Peyer's patch (tissue), 4 donors: ENCODE results near the gene C2orf81. TPM values are rescaled to one million over a fixed set of nuclear protein-coding genes. Genes with fewer than 3 reads are reported as not detected.
A peak's percentile ranks its signal among the peaks of the same experiment; 100 is the strongest.

ENCODE experiments used
- DNase-seq, 3 donors: peaks; one replicate each; pipeline ENCODE4 v3.0.0-alpha.2; 2017 to 2019
- H3K27ac ChIP-seq, 4 donors: fragments of 200-600 bp; sonication (generic); one replicate each; pipeline ENCODE4 v1.5.1; 2016 to 2019
- H3K27me3 ChIP-seq, 2 donors: fragments of 200-600 bp; sonication (generic); one replicate each; pipeline ENCODE4 v1.5.1; 2019
- H3K36me3 ChIP-seq, 3 donors: fragments of 200-600 bp; sonication (generic); one replicate each; pipeline ENCODE4 v1.5.1; 2016 to 2019
- H3K4me1 ChIP-seq, 4 donors: fragments of 200-600 bp; sonication (generic); one replicate each; pipeline ENCODE4 v1.5.1; 2016 to 2019
- H3K4me3 ChIP-seq, 4 donors: fragments of 200-600 bp; sonication (generic); 1 replicate in 3 of 4; 2 replicates in 1 of 4; pipeline ENCODE4 v1.5.1; 2016 to 2019; ENCODE audit warnings: mild to moderate bottlenecking in 1 of 4
- H3K9me3 ChIP-seq, 4 donors: fragments of 200-600 bp; sonication (generic); one replicate each; pipeline ENCODE4 v1.5.1; 2016 to 2019; ENCODE audit warnings: mild to moderate bottlenecking in 1 of 4
- POLR2A ChIP-seq, 2 donors: fragments of 450-650 bp; IDR thresholded peaks; one replicate each; pipeline ENCODE4 v1.5.1; 2017; ENCODE audit warnings: antibody characterized with exemption in 2 of 2, mild to moderate bottlenecking in 2 of 2, moderate library complexity in 2 of 2
- total RNA-seq, 4 donors: library from RNA; depleted of rRNA; stranded (reverse); fragments of >200 nt; gene quantifications; one replicate each; pipeline ENCODE4 v1.1.0, GENCODE V29; 2016
- TF ChIP-seq, protein P1 (sequence below), 6 experiments: fragments of 450-650 bp in 4 of 6; fragments of 200-600 bp in 2 of 6; sonication (generic) in 1 of 6; IDR thresholded peaks; one replicate each; pipeline ENCODE4 v1.5.1; 2017 to 2019; ENCODE audit warnings: antibody characterized with exemption in 6 of 6, mild to moderate bottlenecking in 3 of 6, moderate library complexity in 1 of 6

C2orf81 gene
- total RNA-seq, 4 donors from 2014 or later = 0.94 to 3.3 (median 1.7) TPM

DNA sequence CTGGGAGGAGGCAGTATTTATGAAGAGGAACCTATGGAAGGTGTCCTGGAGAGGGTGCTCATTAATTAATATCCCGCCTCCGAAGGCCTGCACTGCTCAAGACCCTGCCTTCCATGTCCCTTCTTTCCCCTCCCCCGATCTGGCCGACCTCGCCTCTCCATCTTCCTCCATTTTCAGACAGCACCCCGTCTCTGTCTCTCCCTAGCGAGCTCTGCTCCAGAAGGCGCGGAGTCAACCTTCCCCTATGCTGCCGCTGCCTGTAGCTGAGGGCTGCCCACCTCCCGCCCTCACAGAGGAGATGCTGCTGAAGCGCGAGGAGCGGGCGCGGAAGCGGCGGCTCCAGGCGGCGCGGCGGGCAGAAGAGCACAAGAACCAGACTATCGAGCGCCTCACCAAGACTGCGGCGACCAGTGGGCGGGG, 35.7 kb upstream of the C2orf81 start:
- H3K4me3 ChIP-seq = peak overlapping the region; percentile 67 to 88 (median 76)
- no peak for DNase-seq
- TF ChIP-seq, protein P1, sequence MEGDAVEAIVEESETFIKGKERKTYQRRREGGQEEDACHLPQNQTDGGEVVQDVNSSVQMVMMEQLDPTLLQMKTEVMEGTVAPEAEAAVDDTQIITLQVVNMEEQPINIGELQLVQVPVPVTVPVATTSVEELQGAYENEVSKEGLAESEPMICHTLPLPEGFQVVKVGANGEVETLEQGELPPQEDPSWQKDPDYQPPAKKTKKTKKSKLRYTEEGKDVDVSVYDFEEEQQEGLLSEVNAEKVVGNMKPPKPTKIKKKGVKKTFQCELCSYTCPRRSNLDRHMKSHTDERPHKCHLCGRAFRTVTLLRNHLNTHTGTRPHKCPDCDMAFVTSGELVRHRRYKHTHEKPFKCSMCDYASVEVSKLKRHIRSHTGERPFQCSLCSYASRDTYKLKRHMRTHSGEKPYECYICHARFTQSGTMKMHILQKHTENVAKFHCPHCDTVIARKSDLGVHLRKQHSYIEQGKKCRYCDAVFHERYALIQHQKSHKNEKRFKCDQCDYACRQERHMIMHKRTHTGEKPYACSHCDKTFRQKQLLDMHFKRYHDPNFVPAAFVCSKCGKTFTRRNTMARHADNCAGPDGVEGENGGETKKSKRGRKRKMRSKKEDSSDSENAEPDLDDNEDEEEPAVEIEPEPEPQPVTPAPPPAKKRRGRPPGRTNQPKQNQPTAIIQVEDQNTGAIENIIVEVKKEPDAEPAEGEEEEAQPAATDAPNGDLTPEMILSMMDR (IDR thresholded peaks at IDR 0.05) = no peak
- no peak for TF ChIP-seq POLR2A (IDR thresholded peaks at IDR 0.05)
- H3K27me3 ChIP-seq = no peaks in the 10 kb centered on the region
- H3K27ac ChIP-seq = peak overlapping the region; percentile 98 to 99 (median 98)
- peaks cover 0 to 13% (median 0%) of the 10 kb centered on the region in 3 donors for H3K36me3 ChIP-seq
- H3K4me1 ChIP-seq = peaks cover 6 to 33% (median 12%) of the 10 kb centered on the region in 4 donors
- H3K9me3 ChIP-seq = no peaks in the 10 kb centered on the region

DNA sequence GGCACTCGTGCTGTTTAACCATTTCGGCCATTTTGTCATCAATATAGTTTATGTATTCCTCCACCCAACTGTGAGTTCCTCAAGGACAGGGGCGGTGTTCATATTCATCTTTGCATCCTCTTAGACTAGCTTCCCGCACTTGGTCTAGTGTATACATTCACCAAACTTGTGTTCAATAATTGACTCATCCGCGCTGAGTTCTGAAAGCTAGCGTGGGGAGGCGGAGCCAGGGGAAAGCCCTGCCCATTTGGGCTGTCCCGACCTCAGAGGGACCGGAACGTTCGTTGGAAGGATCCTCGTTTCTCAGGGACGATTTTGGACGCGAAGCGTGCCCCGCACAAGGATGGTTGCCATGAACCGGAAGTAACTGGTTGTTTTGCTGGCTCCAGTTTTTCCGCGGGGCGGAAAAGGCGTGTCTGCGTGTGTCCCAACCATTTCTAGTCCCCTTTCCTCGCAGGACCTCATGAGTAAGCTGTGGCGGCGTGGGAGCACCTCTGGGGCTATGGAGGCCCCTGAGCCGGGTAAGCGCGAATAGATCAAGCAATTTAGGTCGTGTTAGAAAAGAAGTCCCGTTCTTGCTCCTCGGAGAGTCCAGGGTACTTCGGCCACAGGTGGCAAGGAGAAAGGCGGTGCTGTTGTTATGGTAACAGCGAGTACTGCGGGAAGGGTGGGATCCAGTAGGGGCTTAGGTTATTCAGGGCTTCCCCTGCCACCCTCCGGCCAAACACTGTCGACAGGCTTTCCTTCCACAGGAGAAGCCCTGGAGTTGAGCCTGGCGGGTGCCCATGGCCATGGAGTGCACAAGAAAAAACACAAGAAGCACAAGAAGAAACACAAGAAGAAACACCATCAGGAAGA, 33.5 kb upstream of the C2orf81 start, which contains the start of gene INO80B:
TSS of gene INO80B (plus strand) at position 434 of the 858 bp plus-strand sequence. CDS start at position 464, 30 bp downstream.
- peak within 1 kb of the TSS; percentile 52 to 84 (median 68) for H3K4me3 ChIP-seq
- peak within 1 kb of the TSS; percentile 39 to 78 (median 68) for H3K27ac ChIP-seq
- no peaks in the 10 kb centered on the region for H3K27me3 ChIP-seq
- DNase-seq = peak; percentile 92 to 98 (median 96)
- TF ChIP-seq, protein P1 (IDR thresholded peaks at IDR 0.05) = peak in 2 of 6 experiments; percentile 4 to 8
- TF ChIP-seq POLR2A (IDR thresholded peaks at IDR 0.05) = no peak
- H3K36me3 ChIP-seq = no peaks in the 10 kb centered on the region
- H3K9me3 ChIP-seq = no peaks in the 10 kb centered on the region
- peaks cover 6 to 31% (median 12%) of the 10 kb centered on the region in 4 donors for H3K4me1 ChIP-seq

DNA sequence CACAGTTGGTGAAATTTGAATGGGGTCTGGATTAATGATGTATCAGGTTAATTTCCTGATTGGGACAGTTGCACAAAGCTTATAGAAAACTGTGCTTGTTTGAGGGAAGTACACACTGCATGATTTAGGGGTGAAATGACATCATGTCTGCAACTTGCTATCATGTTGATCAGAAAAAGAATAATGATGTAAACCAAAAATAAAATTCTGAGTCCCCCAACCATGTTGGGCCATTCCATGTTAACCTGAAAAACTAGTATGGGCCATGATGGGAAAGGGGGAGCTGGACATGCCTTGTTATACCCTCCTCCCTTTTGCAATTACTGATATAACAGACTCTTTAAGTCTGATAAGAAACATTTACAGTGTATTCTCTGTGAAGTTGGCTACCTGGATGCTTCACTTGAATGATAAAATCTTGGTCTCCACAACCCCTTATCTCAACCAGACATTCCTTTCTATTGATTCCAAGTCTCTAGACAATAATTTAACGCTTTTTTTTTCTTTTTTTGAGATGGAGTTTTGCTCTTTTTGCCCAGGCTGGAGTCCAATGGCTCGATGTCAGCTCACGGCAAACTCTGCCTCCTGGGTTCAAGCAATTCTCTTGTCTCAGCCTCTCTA, 29.3 kb upstream of the C2orf81 start:
- no peak overlapping the region for H3K27ac ChIP-seq
- peaks cover 3 to 6% (median 5%) of the 10 kb centered on the region in 4 donors for H3K4me1 ChIP-seq
- H3K36me3 ChIP-seq = no peaks in the 10 kb centered on the region
- H3K4me3 ChIP-seq = no peak overlapping the region
- no peak for DNase-seq
- TF ChIP-seq POLR2A (IDR thresholded peaks at IDR 0.05) = no peak
- TF ChIP-seq, protein P1 (IDR thresholded peaks at IDR 0.05) = no peak
- H3K9me3 ChIP-seq = no peaks in the 10 kb centered on the region
- H3K27me3 ChIP-seq = no peaks in the 10 kb centered on the region

DNA sequence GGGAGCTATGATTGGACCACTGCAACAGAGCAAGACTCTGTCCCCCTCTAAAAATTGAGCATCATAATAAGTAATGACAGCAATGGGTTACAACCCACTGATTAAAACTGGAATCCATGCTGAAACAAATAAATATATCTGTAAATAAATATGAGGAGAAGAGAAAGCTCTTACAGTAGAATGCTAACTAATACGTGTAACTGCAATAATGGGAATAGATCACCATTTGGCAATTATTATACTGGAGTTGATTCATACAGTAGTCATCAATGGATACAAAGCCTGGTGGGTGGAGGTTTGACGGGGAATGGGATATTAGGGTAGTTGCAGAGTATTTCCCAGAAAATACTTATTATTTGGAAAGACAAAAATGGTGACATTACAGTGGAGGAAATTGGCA, 27.4 kb upstream of the C2orf81 start:
- Histone ChIP-seq H3K4me1 (peaks cover 0 to 6% (median 0%) of the 10 kb centered on the region in 4 donors), H3K4me3 (no peak overlapping the region), H3K36me3 (no peaks in the 10 kb centered on the region), H3K9me3 (no peaks in the 10 kb centered on the region), H3K27ac (no peak overlapping the region), H3K27me3 (no peaks in the 10 kb centered on the region)
- TF ChIP-seq, protein P1 (IDR thresholded peaks at IDR 0.05) = no peak
- TF ChIP-seq POLR2A (IDR thresholded peaks at IDR 0.05) = no peak
- DNase-seq = no peak

DNA sequence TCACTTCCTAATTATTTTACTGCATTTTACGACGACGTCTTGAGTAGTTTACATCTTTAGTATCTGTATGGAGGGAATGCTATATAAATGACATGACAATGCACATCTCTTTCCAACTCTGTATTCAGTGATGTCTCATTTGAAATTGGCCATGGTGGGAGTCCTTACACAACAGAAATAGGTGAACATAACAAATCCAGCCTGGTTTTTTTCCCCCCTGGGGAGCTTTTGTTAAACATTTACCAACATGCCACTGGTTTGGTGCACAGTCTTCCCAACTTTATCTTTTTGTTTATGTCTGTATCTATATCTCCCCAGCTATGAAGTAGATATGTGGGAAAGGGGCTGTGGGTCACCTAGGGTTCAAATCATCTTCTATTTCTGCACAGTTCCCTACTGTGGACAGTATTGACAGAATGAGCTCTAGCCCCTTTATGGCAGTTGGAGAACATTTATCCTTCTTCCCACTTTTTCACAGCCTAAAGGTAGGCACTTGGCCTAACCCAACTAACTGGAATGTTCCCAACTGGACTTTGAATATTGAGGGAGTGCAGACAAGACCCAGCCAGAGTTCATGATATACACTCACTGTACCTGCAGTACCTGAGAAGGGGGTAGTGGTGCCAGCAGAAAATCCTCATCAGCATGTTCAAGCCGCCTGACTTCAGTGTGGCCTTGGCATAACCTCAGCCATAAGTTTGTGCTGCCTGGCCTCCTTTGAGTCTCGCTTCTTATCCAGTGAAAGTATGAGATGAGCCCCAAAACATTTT, 26.0 kb upstream of the C2orf81 start:
- no peaks in the 10 kb centered on the region for H3K27me3 ChIP-seq
- no peaks in the 10 kb centered on the region for H3K36me3 ChIP-seq
- no peak for DNase-seq
- no peaks in the 10 kb centered on the region for H3K9me3 ChIP-seq
- H3K4me3 ChIP-seq = no peak overlapping the region
- no peak for TF ChIP-seq POLR2A (IDR thresholded peaks at IDR 0.05)
- TF ChIP-seq, protein P1 (IDR thresholded peaks at IDR 0.05) = no peak
- peak overlapping the region in 1 of 4 donors; percentile 46 for H3K27ac ChIP-seq
- H3K4me1 ChIP-seq = peaks cover 0 to 10% (median 0%) of the 10 kb centered on the region in 4 donors
